H1 (cell line): Measurements from ENCODE around the gene LSM5. TPM values are rescaled to one million over a fixed set of nuclear protein-coding genes. Genes with fewer than 3 reads are reported as not detected.

Experiments used
- CTCF ChIA-PET: fragments of 300-600 bp; sonication (Branson Sonifier 250); formaldehyde crosslinking; loops from one replicate; lab custom pipeline; 2021; ENCODE audit not compliant: partially characterized antibody; lab: Charles Lee
- POLR2A ChIA-PET: fragments of 300-600 bp; sonication (Branson Sonifier 250); formaldehyde crosslinking; loops from one replicate; lab custom pipeline; 2021; ENCODE audit warnings: inconsistent platforms; ENCODE audit not compliant: partially characterized antibody; lab: Charles Lee
- DNase-seq, 2 experiments: peaks; one replicate each; pipeline versions ENCODE4 v3.0.0 to v3.0.0-alpha.2; 2010 to 2022; ENCODE audit warnings: low spot score in 2 of 2, low read depth in 1 of 2, mixed read lengths in 1 of 2
- FAIRE-seq: peaks from 2 replicates; lab custom pipeline; 2011; peaks lifted over from hg19 to GRCh38; lab: Jason Lieb, UNC
- H2AFZ ChIP-seq: 2 replicates; pipeline ENCODE4 v1.8.1; 2012; ENCODE audit warnings: low read length, inconsistent platforms
- H2AK5ac ChIP-seq: 2 replicates; pipeline ENCODE4 v1.6.1; 2013; ENCODE audit warnings: low read depth, low read length
- H2BK120ac ChIP-seq: replicated peaks from 2 replicates; pipeline ENCODE3; 2013; ENCODE audit warnings: low read depth, low read length, inconsistent platforms
- H2BK12ac ChIP-seq: 2 replicates; pipeline ENCODE4 v1.6.1; 2013; ENCODE audit warnings: low read depth, low read length
- H2BK15ac ChIP-seq: 2 replicates; pipeline ENCODE4 v1.6.1; 2013; ENCODE audit warnings: low read length
- H2BK20ac ChIP-seq: 2 replicates; pipeline ENCODE4 v1.6.1; 2013; ENCODE audit warnings: low read length
- H2BK5ac ChIP-seq: 2 replicates; pipeline ENCODE4 v1.6.1; 2013; ENCODE audit warnings: low read depth, low read length
- H3K14ac ChIP-seq: 2 replicates; pipeline ENCODE4 v1.6.1; 2013; ENCODE audit warnings: inconsistent platforms; ENCODE audit not compliant: insufficient read length
- H3K18ac ChIP-seq: 2 replicates; pipeline ENCODE4 v1.6.1; 2013; ENCODE audit warnings: low read length; ENCODE audit errors: extremely low read depth
- H3K23ac ChIP-seq: 2 replicates; pipeline ENCODE4 v1.6.1; 2013; ENCODE audit warnings: inconsistent platforms; ENCODE audit not compliant: insufficient read length
- H3K23me2 ChIP-seq: 2 replicates; pipeline ENCODE4 v1.6.1; 2013; ENCODE audit warnings: low read depth, low read length
- H3K27ac ChIP-seq: 2 replicates; pipeline ENCODE4 v1.6.1; 2011; ENCODE audit warnings: low read depth, low read length, inconsistent platforms
- H3K27me3 ChIP-seq, 4 experiments: replicated peaks in 1 of 4; 1 replicate in 1 of 4; 2 replicates in 3 of 4; pipeline versions ENCODE4 v1.6.1 to v1.8.1; 2011 to 2013; ENCODE audit warnings: low read length in 3 of 4, mild to moderate bottlenecking in 3 of 4, inconsistent platforms in 2 of 4, mixed read lengths in 2 of 4, moderate library complexity in 1 of 4; ENCODE audit not compliant: control insufficient read depth in 3 of 4, insufficient read depth in 3 of 4; ENCODE audit errors: extremely low read depth in 1 of 4
- H3K36me3 ChIP-seq, 4 experiments: 2 replicates each; pipeline versions ENCODE4 v1.6.1 to v1.8.1; 2011 to 2013; ENCODE audit warnings: mild to moderate bottlenecking in 4 of 4, low read length in 3 of 4, moderate library complexity in 2 of 4, control low read depth in 1 of 4, inconsistent platforms in 1 of 4; ENCODE audit not compliant: insufficient read depth in 4 of 4, control insufficient read depth in 2 of 4
- H3K4ac ChIP-seq: replicated peaks from 2 replicates; pipeline ENCODE3; 2013; ENCODE audit warnings: low read length, low read depth, mixed read lengths, inconsistent platforms; ENCODE audit not compliant: insufficient read length
- H3K4me1 ChIP-seq, 4 experiments: replicated peaks in 1 of 4; 1 replicate in 1 of 4; 2 replicates in 3 of 4; pipeline versions ENCODE4 v1.6.1 to v1.8.1; 2011 to 2013; ENCODE audit warnings: low read length in 3 of 4, inconsistent platforms in 2 of 4, mixed read lengths in 1 of 4; ENCODE audit not compliant: insufficient read depth in 4 of 4, control insufficient read depth in 3 of 4
- H3K4me2 ChIP-seq, 2 experiments: 2 replicates each; pipeline versions ENCODE4 v1.6.1 to v1.8.1; 2011 to 2013; ENCODE audit warnings: low read depth in 2 of 2, low read length in 2 of 2, control low read depth in 1 of 2, inconsistent platforms in 1 of 2, mild to moderate bottlenecking in 1 of 2; ENCODE audit not compliant: insufficient read depth in 1 of 2
- H3K4me3 ChIP-seq, 4 experiments: fragments of 200-600, 300-600 bp in 1 of 4; sonication (generic), shearing (Covaris generic), sonication (Bioruptor Twin) in 1 of 4; 2 replicates each; pipeline versions ENCODE4 v1.5.1 to v1.8.1; 2011 to 2016; ENCODE audit warnings: low read length in 4 of 4, low read depth in 3 of 4, control low read depth in 2 of 4, inconsistent platforms in 2 of 4, mild to moderate bottlenecking in 2 of 4, mixed read lengths in 1 of 4, moderate library complexity in 1 of 4; ENCODE audit not compliant: insufficient read depth in 2 of 4; ENCODE audit errors: extremely low read depth in 1 of 4
- H3K56ac ChIP-seq: replicated peaks from 2 replicates; pipeline ENCODE3; 2013; ENCODE audit warnings: low read depth, mild to moderate bottlenecking, mixed read lengths, low read length, inconsistent platforms; ENCODE audit not compliant: insufficient read length
- H3K79me1 ChIP-seq: 2 replicates; pipeline ENCODE4 v1.6.1; 2013; ENCODE audit warnings: low read depth, low read length, control low read depth
- H3K79me2 ChIP-seq, 2 experiments: 2 replicates each; pipeline versions ENCODE4 v1.6.1 to v1.8.1; 2012 to 2013; ENCODE audit warnings: low read length in 2 of 2, mild to moderate bottlenecking in 2 of 2, inconsistent platforms in 1 of 2; ENCODE audit not compliant: insufficient read depth in 2 of 2, control insufficient read depth in 1 of 2
- H3K9ac ChIP-seq, 4 experiments: replicated peaks in 1 of 4; 1 replicate in 1 of 4; 2 replicates in 3 of 4; pipeline versions ENCODE4 v1.6.1 to v1.8.1; 2011 to 2013; ENCODE audit warnings: low read depth in 3 of 4, low read length in 3 of 4, control low read depth in 2 of 4, mild to moderate bottlenecking in 2 of 4, moderate library complexity in 2 of 4, inconsistent platforms in 1 of 4; ENCODE audit errors: extremely low read depth in 1 of 4
- H3K9me3 ChIP-seq, 2 experiments: 2 replicates each; pipeline versions ENCODE4 v1.6.1 to v1.8.1; 2012 to 2013; ENCODE audit warnings: mild to moderate bottlenecking in 2 of 2, moderate library complexity in 2 of 2, control low read depth in 1 of 2, inconsistent platforms in 1 of 2, low read depth in 1 of 2, low read length in 1 of 2, mixed read lengths in 1 of 2; ENCODE audit not compliant: insufficient read depth in 2 of 2
- H4K20me1 ChIP-seq, 2 experiments: replicated peaks in 1 of 2; 2 replicates each; pipeline versions ENCODE3 to v1.8.1; 2011 to 2013; ENCODE audit warnings: inconsistent platforms in 2 of 2, low read length in 2 of 2, mild to moderate bottlenecking in 1 of 2; ENCODE audit not compliant: insufficient read depth in 2 of 2, control insufficient read depth in 1 of 2
- H4K5ac ChIP-seq: 2 replicates; pipeline ENCODE4 v1.6.1; 2013; ENCODE audit warnings: low read length, low read depth, mixed read lengths, inconsistent platforms; ENCODE audit not compliant: insufficient read length
- H4K8ac ChIP-seq: 2 replicates; pipeline ENCODE4 v1.8.0; 2013; ENCODE audit warnings: mild to moderate bottlenecking, moderate library complexity, low read length, inconsistent platforms; ENCODE audit not compliant: insufficient read depth; ENCODE audit errors: extremely low read depth
- H4K91ac ChIP-seq: replicated peaks from 2 replicates; pipeline ENCODE3; 2013; ENCODE audit warnings: low read length, mixed read lengths, inconsistent platforms; ENCODE audit not compliant: insufficient read length
- ASH2L ChIP-seq: fragments of 200-600, 300-600 bp; sonication (generic); IDR thresholded peaks from one replicate; pipeline ENCODE4 v1.7.1; 2017; ENCODE audit warnings: low read length
- ATF2 ChIP-seq: IDR thresholded peaks from 2 replicates; pipeline ENCODE4 v1.6.1; 2012; ENCODE audit warnings: low read length, inconsistent platforms
- CBX5 ChIP-seq: fragments of 300-800, 300-1000 bp; sonication (generic); IDR thresholded peaks from 2 replicates; pipeline ENCODE4 v1.7.1; 2016; ENCODE audit warnings: antibody characterized with exemption, low read length, low read depth
- CEBPB ChIP-seq: IDR thresholded peaks from 2 replicates; pipeline ENCODE4 v1.6.1; 2012; ENCODE audit warnings: low read depth, low read length
- CTBP2 ChIP-seq: IDR thresholded peaks from 2 replicates; pipeline ENCODE4 v1.7.0; 2011; ENCODE audit warnings: borderline replicate concordance, mild to moderate bottlenecking, moderate library complexity, mixed read lengths, low read length; ENCODE audit not compliant: insufficient read depth, insufficient read length
- EGR1 ChIP-seq: IDR thresholded peaks from 2 replicates; pipeline ENCODE4 v1.6.1; 2011; ENCODE audit warnings: low read depth, low read length, borderline replicate concordance
- FOSL1 ChIP-seq: IDR thresholded peaks from 2 replicates; pipeline ENCODE4 v1.6.1; 2011; ENCODE audit warnings: mild to moderate bottlenecking, low read depth, low read length, moderate library complexity; ENCODE audit not compliant: insufficient read depth
- GTF2F1 ChIP-seq: IDR thresholded peaks from 2 replicates; pipeline ENCODE4 v1.6.1; 2012; ENCODE audit warnings: low read depth, low read length, improper control_type of control experiment, borderline replicate concordance
- JUN ChIP-seq: IDR thresholded peaks from 2 replicates; pipeline ENCODE4 v1.6.1; 2011; ENCODE audit warnings: low read depth, mild to moderate bottlenecking, improper control_type of control experiment, low read length
- NRF1 ChIP-seq: IDR thresholded peaks from 2 replicates; pipeline ENCODE4 v1.6.1; 2011; ENCODE audit warnings: mild to moderate bottlenecking, low read depth, low read length, improper control_type of control experiment
- POU5F1 ChIP-seq: IDR thresholded peaks from 2 replicates; pipeline ENCODE4 v1.6.1; 2011; ENCODE audit warnings: low read depth, mild to moderate bottlenecking, low read length, moderate library complexity
- SAP30 ChIP-seq: fragments of 300-600 bp; sonication (generic); IDR thresholded peaks from 2 replicates; pipeline ENCODE4 v1.7.1; 2012; ENCODE audit warnings: low read length, moderate library complexity, mild to moderate bottlenecking, inconsistent platforms; ENCODE audit not compliant: insufficient read depth, insufficient replicate concordance
- SIN3A ChIP-seq, 2 experiments: IDR thresholded peaks in 1 of 2; conservative IDR thresholded peaks in 1 of 2; 2 replicates each; pipeline ENCODE4 v1.6.1; 2011 to 2012; ENCODE audit warnings: low read length in 2 of 2, improper control_type of control experiment in 1 of 2, low read depth in 1 of 2, mild to moderate bottlenecking in 1 of 2
- WGBS, 2 experiments: shearing (Covaris generic) in 1 of 2; methylation state at CpG; one replicate each; pipeline versions ENCODE4 v1.1.6 to v1.1.7; 2013 to 2015; ENCODE audit warnings: low lambda C conversion rate in 2 of 2, mixed read lengths in 2 of 2, inconsistent platforms in 1 of 2, low coverage in 1 of 2, missing lambda C conversion rate in 1 of 2; ENCODE audit not compliant: insufficient replicate concordance in 2 of 2, insufficient coverage in 1 of 2, insufficient read length in 1 of 2; ENCODE audit errors: extremely low coverage in 1 of 2, missing lambda C conversion rate in 1 of 2; 5-methylcytosine and 5-hydroxymethylcytosine counted together
- polyA plus RNA-seq, 7 experiments: library from polyadenylated mRNA; depleted of rRNA in 3 of 7; stranded (reverse) in 5 of 7; unstranded in 2 of 7; fragments of >200 nt in 5 of 7; fragments of 200-250 nt in 2 of 7; gene quantifications; 1 replicate in 5 of 7; 2 replicates in 1 of 7; 4 replicates in 1 of 7; pipeline versions ENCODE4 v1.2.1 to v1.2.3, GENCODE V29; 2011 to 2013; ENCODE audit warnings: missing spikeins in 2 of 7, mixed read lengths in 2 of 7
- total RNA-seq: library from RNA; stranded (reverse); fragmentation: NEBNext Ultra II Directional; extraction: Animal tissue kit (Norgen Biotek cat#: 25700); gene quantifications from 2 replicates; pipeline ENCODE4 v1.2.1, GENCODE V29; 2021

The LSM5 gene
- total and polyA plus RNA-seq, 2 of the 8 experiments (the other 6 are each of a cell fraction or from before 2014, with no cell fraction given), result 58.9 to 103 TPM

GRCh38 chr7:32537760-32538159, 47.6 kb upstream of the LSM5 start:
- H3K79me1 ChIP-seq, result no peaks in the 10 kb centered on the region; the same call in 1 of the 2 replicates
- H3K23ac ChIP-seq, result no peak overlapping the region
- peaks cover 0 to 7% (median 1%) of the 10 kb centered on the region in 4 experiments; a peak in 3 of 7 replicates for H3K4me1 ChIP-seq
- no peak overlapping the region for H3K4me2 ChIP-seq
- no peaks in the 10 kb centered on the region for H3K9me3 ChIP-seq
- ChIA-PET CTCF (no interaction called here), POLR2A (no interaction called here)
- H3K27me3 ChIP-seq, result no peaks in the 10 kb centered on the region
- H4K20me1 ChIP-seq, result peaks cover 0 to 2% of the 10 kb centered on the region in 2 experiments
- FAIRE-seq, result no peak
- no peak overlapping the region for H4K91ac ChIP-seq
- H2BK12ac ChIP-seq, result no peak overlapping the region
- no peak overlapping the region for H3K27ac ChIP-seq
- no peak overlapping the region for H4K5ac ChIP-seq
- H3K9ac ChIP-seq, result no peak overlapping the region
- no peak for DNase-seq
- H2AFZ ChIP-seq, result no peak overlapping the region
- no peaks in the 10 kb centered on the region; a peak in 2 of 8 replicates for H3K36me3 ChIP-seq
- H3K4ac ChIP-seq, result no peak overlapping the region
- no peak overlapping the region for H3K56ac ChIP-seq
- no peak overlapping the region for H3K4me3 ChIP-seq
- no peak overlapping the region for H3K14ac ChIP-seq
- 83% methylated on average over 4 of the region's 4 CpGs; no CpG with 5 or more reads in 1 of the 2 experiments for WGBS, 2 experiments
- H2BK120ac ChIP-seq, result no peak overlapping the region
- no peak overlapping the region for H4K8ac ChIP-seq
- no peak overlapping the region for H2BK15ac ChIP-seq
- peaks cover 0 to 51% of the 10 kb centered on the region in 2 experiments; a peak in 2 of 4 replicates for H3K79me2 ChIP-seq
- H2BK5ac ChIP-seq, result no peak overlapping the region
- no peak overlapping the region for H2BK20ac ChIP-seq
- H3K18ac ChIP-seq, result no peak overlapping the region
- no peaks in the 10 kb centered on the region for H3K23me2 ChIP-seq
- no peak overlapping the region for H2AK5ac ChIP-seq
- TF ChIP-seq GTF2F1 (no peak), CTBP2 (no peak), SIN3A (conservative IDR thresholded peaks at IDR 0.05 in 1 of 2, IDR thresholded peaks at IDR 0.05 in 1 of 2; ENCODE audit: low read depth in 1 of 2, low read length in 2 of 2) (no peak), CBX5 (no peak), ATF2 (no peak), ASH2L (no peak), FOSL1 (no peak), POU5F1 (no peak), SAP30 (no peak), NRF1 (no peak), CEBPB (no peak), JUN (no peak), EGR1 (no peak)
